MCF 10A (cell line): ENCODE measurements around the gene OR4M2. TPM values are rescaled to one million over a fixed set of nuclear protein-coding genes. Genes with fewer than 3 reads are reported as not detected.
"Not testable (repeated sequence)": the region's sequence is repeated elsewhere in the genome, so short reads cannot be mapped to it uniquely, and the experiment has no call there.

Experiments used
- Bru-seq: library from RNA; stranded (reverse); fragments of 400-500 nt; gene quantifications from one replicate; lab custom pipeline; 2021; lab: Mats Ljungman, UMichigan
- BruChase-seq, 2 experiments: library from RNA; stranded (reverse); fragments of 400-500 nt; gene quantifications; one replicate each; lab custom pipeline; 2021; lab: Mats Ljungman, UMichigan
- BruUV-seq: library from RNA; stranded (reverse); fragments of 400-500 nt; replicated peaks from 2 replicates; lab custom pipeline; 2021; lab: Mats Ljungman, UMichigan
- CTCF ChIA-PET: fragments of 300-600 bp; sonication (Branson Sonifier 250); formaldehyde crosslinking; extraction: SDS; loops from one replicate; lab custom pipeline; 2021; ENCODE audit warnings: antibody characterized with exemption, inconsistent platforms; lab: Yijun Ruan, JAX
- POLR2A ChIA-PET: fragments of 300-600, 350-650 bp; sonication (Branson Sonifier 250); formaldehyde crosslinking; extraction: SDS; loops from one replicate; lab custom pipeline; 2020; ENCODE audit warnings: antibody characterized with exemption, inconsistent platforms; lab: Yijun Ruan, JAX
- DNase-seq: peaks from one replicate; pipeline ENCODE4 v3.0.0-alpha.2; 2018; ENCODE audit not compliant: unreplicated experiment
- H3K27ac Mint-ChIP-seq: one replicate; pipeline ENCODE4 v1.8.0; 2022; ENCODE audit warnings: mild to moderate bottlenecking, low read depth, mixed read lengths; ENCODE audit not compliant: unreplicated experiment
- H3K27me3 Mint-ChIP-seq: one replicate; pipeline ENCODE4 v1.8.0; 2022; ENCODE audit warnings: mixed read lengths; ENCODE audit not compliant: insufficient read depth, unreplicated experiment
- H3K36me3 Mint-ChIP-seq: one replicate; pipeline ENCODE4 v1.8.0; 2022; ENCODE audit warnings: mild to moderate bottlenecking, moderate library complexity, mixed read lengths; ENCODE audit not compliant: insufficient read depth, unreplicated experiment
- H3K4me1 Mint-ChIP-seq: one replicate; pipeline ENCODE4 v1.8.0; 2022; ENCODE audit warnings: mixed read lengths; ENCODE audit not compliant: insufficient read depth, unreplicated experiment
- H3K4me3 Mint-ChIP-seq: one replicate; pipeline ENCODE4 v1.8.0; 2022; ENCODE audit warnings: mild to moderate bottlenecking, moderate library complexity, mixed read lengths; ENCODE audit not compliant: unreplicated experiment
- H3K9me3 Mint-ChIP-seq: one replicate; pipeline ENCODE4 v1.8.0; 2022; ENCODE audit warnings: mixed read lengths; ENCODE audit not compliant: unreplicated experiment
- intact Hi-C: fragments of 100-400 bp; cut with micrococcal nuclease; formaldehyde crosslinking; loops from 2 replicates; pipeline ENCODE4 v1.14.1; 2022
- long read RNA-seq: library from polyadenylated mRNA; stranded (forward); transcript quantifications from one replicate; pipeline ENCODE4 v2.0.0, GENCODE V29; 2022
- total RNA-seq: library from RNA; stranded (reverse); gene quantifications from 2 replicates; pipeline ENCODE4 v1.2.3, GENCODE V29; 2022

The OR4M2 gene
- total RNA-seq (not detected in 2 replicates), Bru-seq, nascent RNA (not detected), BruChase-seq, experiment 1, labeled RNA remaining after a 6-hour chase (not detected), BruChase-seq, experiment 2, labeled RNA remaining after a 2-hour chase (not detected)
- long read RNA-seq = 0 reads

DNA sequence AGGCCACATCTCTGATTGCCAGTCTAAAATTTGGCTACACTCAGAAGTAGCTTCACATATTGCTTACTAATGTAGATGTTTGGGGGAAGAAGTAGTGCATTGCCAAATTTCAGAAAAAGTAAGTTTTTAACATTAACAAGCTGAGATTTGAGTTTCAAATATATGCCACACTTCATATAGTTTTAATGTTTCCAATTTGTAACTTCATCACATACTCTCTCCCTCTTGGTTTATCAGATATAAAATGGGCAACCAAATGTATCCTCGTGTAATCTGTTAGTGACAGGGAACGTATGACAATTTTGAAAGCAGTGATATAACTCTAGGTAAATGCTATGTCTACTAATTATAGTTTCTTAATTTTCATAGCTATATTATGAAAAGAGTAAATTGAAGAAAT is at the start of gene OR4M2:
TSS of gene OR4M2 (plus strand) at position 301 of the 400 bp plus-strand sequence. CDS start at position 399, 98 bp downstream.
- H3K9me3 Mint-ChIP-seq, DNase-seq, CTCF ChIA-PET, H3K27me3 Mint-ChIP-seq, intact Hi-C loops, H3K36me3 Mint-ChIP-seq, BruUV-seq, H3K27ac Mint-ChIP-seq, H3K4me3 Mint-ChIP-seq, H3K4me1 Mint-ChIP-seq, POLR2A ChIA-PET: not testable (repeated sequence)

GRCh38 chr15:22069267-22069666 is 11.1 kb upstream of the OR4M2 start:
- DNase-seq, H3K27me3 Mint-ChIP-seq, POLR2A ChIA-PET, H3K9me3 Mint-ChIP-seq, intact Hi-C loops, BruUV-seq, H3K4me3 Mint-ChIP-seq, H3K27ac Mint-ChIP-seq, H3K36me3 Mint-ChIP-seq, H3K4me1 Mint-ChIP-seq, CTCF ChIA-PET: not testable (repeated sequence)

DNA sequence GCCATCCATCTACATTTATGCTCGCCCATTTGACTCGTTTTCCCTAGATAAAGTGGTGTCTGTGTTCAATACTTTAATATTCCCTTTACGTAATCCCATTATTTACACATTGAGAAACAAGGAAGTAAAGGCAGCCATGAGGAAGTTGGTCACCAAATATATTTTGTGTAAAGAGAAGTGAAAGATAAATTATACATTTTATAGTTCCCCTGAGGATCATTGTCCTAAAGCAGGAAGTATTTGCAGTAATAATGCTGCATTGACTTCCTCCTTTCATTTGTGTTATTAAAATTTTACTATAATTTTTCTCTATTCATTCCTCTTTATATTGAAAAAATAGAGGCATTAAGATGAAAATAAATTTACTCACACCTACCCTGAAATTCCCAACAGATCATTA is 1.1 kb downstream of the OR4M2 start:
- H3K4me1 Mint-ChIP-seq, intact Hi-C loops, H3K9me3 Mint-ChIP-seq, H3K27me3 Mint-ChIP-seq, H3K4me3 Mint-ChIP-seq, H3K27ac Mint-ChIP-seq, H3K36me3 Mint-ChIP-seq, CTCF ChIA-PET, DNase-seq, BruUV-seq, POLR2A ChIA-PET: not testable (repeated sequence)

DNA sequence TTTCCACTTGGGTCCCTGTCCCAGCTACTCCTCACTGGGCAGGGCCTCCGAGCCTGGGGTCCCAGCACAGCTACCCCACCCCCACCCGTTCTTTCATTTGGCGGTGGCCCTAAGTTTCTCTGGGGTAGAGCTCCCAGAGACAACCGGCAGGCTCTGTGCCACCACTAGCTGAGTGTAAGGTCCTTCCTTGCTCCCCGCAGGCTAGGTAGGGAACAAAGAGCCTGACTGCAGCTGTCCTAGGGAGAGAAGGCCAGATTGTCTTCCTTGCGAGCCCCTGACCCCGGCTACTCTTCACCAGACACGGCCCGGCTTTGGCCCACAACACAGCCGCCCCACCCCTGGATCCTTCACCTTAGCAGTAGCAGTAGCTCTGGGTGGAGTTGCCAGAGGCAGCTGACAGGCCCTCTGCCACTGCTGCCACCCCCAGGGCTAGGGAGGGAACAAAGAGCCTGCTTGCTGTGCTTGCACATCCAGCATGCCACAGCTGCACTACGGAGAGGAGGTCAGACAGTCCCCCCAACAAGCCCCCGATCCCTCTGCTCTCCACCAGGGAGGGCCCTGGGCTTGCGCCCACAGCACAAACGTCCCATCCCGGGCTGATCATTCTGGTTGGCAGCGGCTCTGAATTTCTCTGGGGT is 18.4 kb downstream of the OR4M2 start:
- POLR2A ChIA-PET, H3K27ac Mint-ChIP-seq, intact Hi-C loops, CTCF ChIA-PET, H3K4me1 Mint-ChIP-seq, DNase-seq, H3K27me3 Mint-ChIP-seq, H3K9me3 Mint-ChIP-seq, H3K36me3 Mint-ChIP-seq, H3K4me3 Mint-ChIP-seq, BruUV-seq: not testable (repeated sequence)

GRCh38 chr15:22099289-22099891 is 19.1 kb downstream of the OR4M2 start:
- H3K4me1 Mint-ChIP-seq, POLR2A ChIA-PET, H3K36me3 Mint-ChIP-seq, intact Hi-C loops, CTCF ChIA-PET, H3K4me3 Mint-ChIP-seq, BruUV-seq, DNase-seq, H3K9me3 Mint-ChIP-seq, H3K27me3 Mint-ChIP-seq, H3K27ac Mint-ChIP-seq: not testable (repeated sequence)

GRCh38 chr15:22122033-22122432 is 41.7 kb downstream of the OR4M2 start:
- POLR2A ChIA-PET, H3K27ac Mint-ChIP-seq: not testable (repeated sequence)

More at GRCh38 chr15:22122033-22122432, 41.7 kb downstream of the OR4M2 start:
- H3K4me1 Mint-ChIP-seq, H3K9me3 Mint-ChIP-seq, BruUV-seq, CTCF ChIA-PET, H3K36me3 Mint-ChIP-seq, H3K4me3 Mint-ChIP-seq, DNase-seq, intact Hi-C loops, H3K27me3 Mint-ChIP-seq: not testable (repeated sequence)

Other genes starting within 250 kb of the OR4M2 start
- gene POTEB, start 202.8 kb upstream of the OR4M2 start, total RNA-seq = not detected in 2 replicates